Dermis microvascular lymphatic vessel endothelial cell (primary cell): ENCODE results near the gene CD1B. TPM values are rescaled to one million over a fixed set of nuclear protein-coding genes. Genes with fewer than 3 reads are reported as not detected.
"Not testable (repeated sequence)": the region's sequence is repeated elsewhere in the genome, so short reads cannot be mapped to it uniquely, and the experiment has no call there.

ENCODE experiments used
- DNase-seq, 2 donors: peaks; one replicate each; pipeline versions ENCODE4 v3.0.0 to v3.0.0-alpha.2; 2010; ENCODE audit warnings: low read depth in 2 of 2
- total RNA-seq: library from RNA; depleted of rRNA; stranded (reverse); fragments of >200 nt; gene quantifications from 2 replicates; pipeline ENCODE4 v1.2.1, GENCODE V29; 2014

Gene CD1B
- total RNA-seq, 1 donor from 2014 or later, result not detected

DNA sequence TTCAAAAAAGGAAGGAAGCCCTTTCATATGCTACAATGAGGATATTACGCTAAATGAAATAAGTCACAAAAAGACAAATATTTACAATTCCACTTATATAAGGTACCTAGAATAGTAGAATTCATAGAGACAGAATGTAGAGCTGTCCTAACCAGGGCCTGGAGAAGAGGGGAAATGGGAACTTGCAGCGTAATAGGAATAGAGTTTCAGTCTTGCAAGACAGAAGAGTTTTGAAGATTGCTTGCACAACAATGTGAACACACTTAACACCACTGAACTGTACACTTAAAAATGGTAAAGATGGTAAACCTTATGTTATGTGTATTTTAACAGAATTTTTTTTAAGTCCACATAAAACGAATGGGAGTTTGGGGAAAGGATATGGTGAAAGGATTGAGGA is 2.9 kb downstream of the CD1B start:
- no peak for DNase-seq

DNA sequence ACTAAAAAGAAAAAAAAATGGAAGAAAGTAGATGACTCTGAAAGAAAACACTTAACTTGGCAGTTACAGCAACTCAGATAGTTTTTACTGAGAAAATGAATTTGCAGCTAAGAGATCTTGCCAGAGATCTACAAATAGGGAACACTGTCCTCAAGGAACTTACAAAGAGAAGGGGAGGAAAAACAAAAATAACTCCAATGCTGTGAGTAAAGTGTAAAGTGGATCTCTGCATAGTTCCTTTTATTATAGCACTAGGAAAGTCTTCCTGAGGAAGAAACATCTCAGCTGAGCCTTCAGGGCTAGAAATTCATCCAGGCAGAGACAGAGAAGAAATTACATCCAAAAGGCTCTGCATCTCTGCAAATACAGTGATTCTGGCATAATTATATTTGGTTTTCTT is 3.9 kb downstream of the CD1B start:
- DNase-seq, result no peak

DNA sequence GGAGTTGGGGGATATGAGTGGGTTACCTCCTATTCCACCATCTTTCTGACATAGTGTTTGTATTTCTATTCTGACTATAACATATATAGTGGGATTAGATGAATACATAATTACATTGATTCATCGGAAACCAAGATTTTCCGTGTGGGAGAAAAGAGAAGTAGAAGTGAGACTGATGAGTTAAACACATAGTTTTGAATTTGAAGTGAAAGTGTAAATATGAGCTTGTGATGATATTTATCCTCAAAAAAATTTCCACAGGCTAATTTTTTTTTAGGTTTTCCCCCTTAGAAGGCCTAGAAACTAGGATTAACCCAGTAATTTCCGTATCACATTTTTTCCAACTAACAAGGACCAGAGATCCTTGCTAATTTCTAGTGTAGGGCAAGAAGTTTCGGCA is 6.9 kb downstream of the CD1B start:
- no peak for DNase-seq

DNA sequence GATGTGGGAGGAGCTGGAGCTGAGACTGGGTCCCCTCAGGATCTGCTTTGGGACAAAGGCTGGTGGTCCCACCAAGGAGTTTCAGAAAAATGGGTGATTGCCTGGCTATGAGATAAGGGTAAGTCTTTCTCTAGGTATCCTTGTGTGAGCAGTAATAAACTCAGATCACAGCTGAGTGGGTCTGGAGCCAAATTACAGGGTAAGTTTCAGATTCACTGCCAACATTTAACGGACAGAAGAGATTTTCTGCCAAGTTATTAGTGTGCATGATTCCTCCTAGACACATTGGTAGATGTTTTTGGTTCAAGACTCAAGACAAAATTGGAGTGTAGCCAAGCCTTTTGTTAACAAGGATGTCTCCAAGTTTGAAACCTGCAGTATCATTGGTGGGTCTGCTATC is 7.5 kb downstream of the CD1B start:
- DNase-seq, result no peak

DNA sequence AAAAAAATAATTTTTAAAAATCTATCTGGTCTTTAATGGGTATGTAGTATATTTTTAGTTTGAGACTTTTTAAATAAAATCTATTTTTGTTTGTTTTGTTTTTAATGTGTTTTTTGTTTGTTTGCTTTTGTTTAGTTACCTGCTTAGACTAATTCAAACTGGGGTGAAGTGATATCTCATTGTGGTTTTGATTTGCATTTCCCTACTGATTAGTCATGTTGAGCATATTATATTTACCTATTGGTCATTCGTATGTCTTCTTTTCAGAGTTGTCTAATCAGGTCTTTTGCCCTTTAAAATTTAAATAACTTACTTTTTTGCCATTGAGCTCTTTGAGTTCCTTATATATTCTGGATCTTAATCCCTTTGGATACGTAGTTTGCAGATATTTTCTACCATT is 20.3 kb downstream of the CD1B start:
- no peak for DNase-seq

DNA sequence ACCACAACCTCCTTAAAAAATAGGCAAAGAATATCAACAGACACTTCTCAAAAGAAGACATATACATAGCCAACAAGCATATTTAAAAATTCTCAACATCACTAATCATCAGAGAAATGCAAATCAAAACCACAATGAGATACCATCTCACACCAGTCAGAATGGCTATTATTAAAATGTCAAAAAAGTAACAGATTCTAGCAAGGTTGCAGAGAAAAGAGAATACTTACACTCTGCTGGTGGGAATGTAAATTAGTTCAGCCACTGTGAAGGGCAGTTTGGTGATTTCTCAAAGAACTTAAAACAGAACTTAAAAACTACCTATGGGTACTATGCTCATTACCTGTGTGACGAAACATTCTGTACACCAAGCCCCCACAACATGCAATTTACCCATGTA is 20.7 kb downstream of the CD1B start:
- no peak for DNase-seq

DNA sequence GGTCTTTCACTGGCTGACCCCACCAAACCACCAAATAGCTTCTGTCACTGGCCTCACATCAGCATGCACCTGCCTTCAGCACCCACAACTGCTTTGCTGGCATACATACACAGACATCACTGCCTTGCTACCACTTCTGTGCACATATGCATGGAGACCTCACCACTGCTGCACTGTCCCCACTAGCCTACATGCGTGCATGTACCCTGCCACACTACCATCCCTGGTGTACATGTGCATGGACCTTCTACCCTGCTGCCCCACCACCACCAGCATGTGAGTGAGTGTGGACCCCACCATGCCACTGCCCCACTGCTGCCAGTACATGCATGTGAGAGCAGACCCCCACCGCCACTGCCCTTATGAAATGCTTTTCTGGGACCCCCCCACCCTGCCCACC is 35.5 kb downstream of the CD1B start:
- DNase-seq, result no peak

DNA sequence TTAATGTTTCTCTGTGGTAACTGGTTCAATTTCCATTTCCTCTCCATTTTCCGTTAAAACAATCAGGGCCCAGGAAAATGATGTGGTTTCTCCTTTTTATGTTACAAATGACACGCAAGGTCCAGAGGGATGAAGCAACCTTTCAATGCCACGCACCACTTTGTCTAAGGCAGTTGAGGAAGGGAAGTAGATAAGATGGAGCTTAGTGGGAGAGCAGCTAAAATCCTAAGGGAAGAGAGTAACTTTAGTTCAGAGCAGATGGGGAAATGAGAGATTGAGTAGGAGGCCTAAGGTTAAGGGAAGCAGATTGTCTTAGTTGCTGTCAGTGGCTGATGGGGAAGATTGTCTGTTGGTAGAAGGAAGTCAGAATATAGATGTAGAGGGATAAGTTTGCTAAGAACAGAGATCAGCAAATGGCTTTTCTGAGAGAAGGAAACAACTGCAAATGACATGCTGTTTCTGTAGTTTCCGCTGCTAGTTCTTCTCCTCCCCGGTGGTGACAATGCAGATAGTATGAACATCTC is 40.9 kb downstream of the CD1B start:
- DNase-seq, result no peak

DNA sequence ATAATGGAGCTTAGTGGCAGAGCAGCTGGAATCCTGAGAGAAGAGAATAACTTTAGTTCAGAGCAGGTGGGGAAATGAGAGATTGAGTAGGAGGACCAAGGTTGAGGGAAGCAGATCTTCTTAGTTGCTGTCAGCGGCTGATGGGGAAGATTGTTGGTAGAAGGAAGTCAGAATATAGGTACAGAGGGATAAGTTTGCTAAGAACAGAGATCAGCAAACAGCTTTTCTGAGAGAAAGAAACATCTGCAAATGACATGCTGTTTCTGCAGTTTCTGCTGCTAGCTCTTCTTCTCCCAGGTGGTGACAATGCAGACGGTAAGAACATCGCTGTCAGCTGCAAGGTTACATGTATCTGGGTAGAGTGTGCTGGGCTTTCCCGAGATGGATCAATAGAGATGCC is 41.5 kb downstream of the CD1B start, which contains the start of gene CD1C:
TSS of gene CD1C (plus strand) at position 113 of the 400 bp plus-strand sequence. CDS start at position 255, 142 bp downstream.
- DNase-seq, result no peak

DNA sequence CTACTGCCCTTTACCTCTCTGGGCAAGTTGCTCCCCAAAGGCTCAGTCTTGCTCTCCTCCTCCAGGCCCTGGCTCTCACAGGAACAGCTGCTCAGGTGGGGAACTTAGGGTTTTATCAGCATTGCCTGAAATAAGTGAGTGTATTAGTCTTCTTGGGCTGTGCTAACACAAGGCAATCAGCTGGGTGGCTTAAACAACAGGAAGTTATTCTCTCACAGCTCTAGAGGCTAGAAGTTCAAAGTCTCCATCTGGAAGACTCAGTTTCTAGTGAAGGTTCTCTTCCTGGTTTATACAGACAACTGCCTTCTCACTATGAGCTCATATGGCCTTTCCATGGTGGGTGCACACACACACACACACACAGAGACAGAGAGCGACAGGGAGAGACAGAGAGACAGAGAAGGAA is 44.4 kb downstream of the CD1B start:
- no peak for DNase-seq

DNA sequence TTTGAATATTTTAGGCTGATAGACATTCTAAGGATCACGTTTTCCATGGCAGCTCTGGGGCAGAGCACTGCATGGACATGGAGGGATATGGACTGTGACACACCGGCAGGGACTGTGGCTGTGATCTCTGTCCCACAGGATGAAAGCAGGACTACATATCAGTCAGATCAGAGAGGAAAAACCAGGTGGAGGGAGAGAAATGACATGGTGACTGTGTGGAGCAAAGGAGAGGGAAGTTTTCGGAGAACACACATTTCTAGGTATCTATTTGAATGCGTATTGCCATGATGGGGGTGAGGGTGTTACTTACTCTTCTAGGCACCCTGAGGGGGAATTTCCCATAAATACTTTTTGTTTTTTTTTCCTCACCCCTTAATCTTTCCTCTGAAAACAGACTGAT is 44.8 kb downstream of the CD1B start:
- DNase-seq, result no peak

DNA sequence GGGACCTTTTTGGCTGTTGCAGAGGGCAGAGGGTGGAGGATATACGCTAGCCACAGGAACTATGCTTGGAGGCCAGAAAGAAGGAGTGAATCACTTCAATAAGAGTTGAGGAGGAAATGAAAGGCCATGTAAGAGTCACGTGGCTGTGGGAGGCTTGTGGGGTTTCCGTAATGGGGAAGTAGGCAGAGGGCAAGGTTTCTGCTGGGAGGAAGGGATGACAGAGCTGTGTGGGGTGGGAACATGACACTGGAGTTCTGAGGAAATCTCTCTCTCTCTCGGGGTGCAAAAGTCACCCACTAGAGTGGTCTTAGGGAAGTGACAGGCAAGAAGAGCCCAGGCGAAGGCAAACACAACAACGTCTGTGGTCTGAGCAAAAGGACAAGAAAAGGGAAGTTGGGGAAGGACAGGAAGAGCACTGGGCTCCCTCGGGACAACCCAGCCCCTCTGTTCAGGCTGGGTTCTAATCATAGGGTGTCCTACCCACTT is 45.5 kb downstream of the CD1B start:
- DNase-seq, result peak in 1 of 2 donors; percentile 2

DNA sequence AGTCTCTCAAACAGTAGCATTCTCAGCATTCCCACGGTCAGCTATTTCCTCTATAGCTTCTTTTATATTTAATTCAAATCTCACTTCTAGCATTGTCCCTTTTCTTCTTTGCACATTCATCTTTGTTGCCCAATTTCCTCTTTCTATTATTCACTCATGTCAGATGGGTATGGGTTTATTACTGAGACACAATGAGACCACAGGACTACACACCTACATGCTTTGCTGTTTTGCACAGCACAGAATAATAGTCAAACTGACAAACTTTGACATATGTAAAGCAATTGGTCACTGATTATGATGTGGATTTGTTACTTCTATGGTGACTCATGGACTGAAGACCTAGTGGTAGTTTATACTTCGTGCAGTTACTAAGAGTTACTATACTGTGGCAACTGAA is 47.4 kb downstream of the CD1B start:
- peak in 1 of 2 donors; percentile 3 for DNase-seq

DNA sequence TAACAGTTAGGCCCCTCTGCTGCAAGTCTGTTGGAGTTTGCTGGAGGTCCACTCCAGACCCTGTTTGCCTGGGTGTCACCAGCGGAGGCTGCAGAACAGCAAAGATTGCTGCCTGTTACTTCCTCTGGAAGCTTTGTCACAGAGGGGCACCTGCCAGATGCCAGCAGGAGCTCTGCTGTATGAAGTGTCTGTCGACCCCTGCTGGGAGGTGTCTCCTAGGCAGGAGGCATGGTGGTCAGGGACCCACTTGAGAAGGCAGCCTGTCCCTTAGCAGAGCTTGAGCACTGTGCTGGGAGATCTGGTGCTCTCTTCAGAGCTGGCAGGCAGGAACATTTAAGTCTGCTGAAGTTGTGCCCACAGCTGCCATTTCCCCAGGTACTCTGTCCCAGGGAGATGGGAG is 48.9 kb downstream of the CD1B start:
- DNase-seq, result not testable (repeated sequence)

Other genes with a start within 250 kb of the CD1B start
- 0.13 TPM in 1 of 2 replicates, not detected in the other for gene CD1D, start 150.6 kb downstream of the CD1B start, total RNA-seq
- not detected in 2 replicates for gene CD1A, start 77.1 kb downstream of the CD1B start, total RNA-seq
- gene CD1C, start 41.6 kb downstream of the CD1B start, total RNA-seq, result not detected in 2 replicates
- gene CD1E, start 22.4 kb upstream of the CD1B start, total RNA-seq, result not detected in 2 replicates
- not detected in 2 replicates for gene OR10T2, start 67.9 kb upstream of the CD1B start, total RNA-seq
- gene OR10K2, start 94.7 kb upstream of the CD1B start, total RNA-seq, result not detected in 2 replicates
- gene OR10K1, start 130.3 kb upstream of the CD1B start, total RNA-seq, result not detected in 2 replicates
- not detected in 2 replicates for gene OR10R2, start 140.7 kb upstream of the CD1B start, total RNA-seq
- gene OR6Y1, start 222.9 kb upstream of the CD1B start, total RNA-seq, result not detected in 2 replicates
- gene OR6P1, start 239.0 kb upstream of the CD1B start, total RNA-seq, result not detected in 2 replicates
- not detected in 2 replicates for gene OR10X1, start 248.4 kb upstream of the CD1B start, total RNA-seq